NCI-H1092 treated with DMSO at 0.1 percent for 48 hours (cell line): ENCODE measurements around the gene EMC10.

Source experiments
- DNase-seq: peaks from one replicate; lab custom pipeline; 2025; lab: John Stamatoyannopoulos, UW

Gene EMC10

GRCh38 chr19:50496189-50497021 lies 20.1 kb downstream of the EMC10 start:
- no peak for DNase-seq

GRCh38 chr19:50497022-50497405 lies 20.7 kb downstream of the EMC10 start:
- no peak for DNase-seq

DNA sequence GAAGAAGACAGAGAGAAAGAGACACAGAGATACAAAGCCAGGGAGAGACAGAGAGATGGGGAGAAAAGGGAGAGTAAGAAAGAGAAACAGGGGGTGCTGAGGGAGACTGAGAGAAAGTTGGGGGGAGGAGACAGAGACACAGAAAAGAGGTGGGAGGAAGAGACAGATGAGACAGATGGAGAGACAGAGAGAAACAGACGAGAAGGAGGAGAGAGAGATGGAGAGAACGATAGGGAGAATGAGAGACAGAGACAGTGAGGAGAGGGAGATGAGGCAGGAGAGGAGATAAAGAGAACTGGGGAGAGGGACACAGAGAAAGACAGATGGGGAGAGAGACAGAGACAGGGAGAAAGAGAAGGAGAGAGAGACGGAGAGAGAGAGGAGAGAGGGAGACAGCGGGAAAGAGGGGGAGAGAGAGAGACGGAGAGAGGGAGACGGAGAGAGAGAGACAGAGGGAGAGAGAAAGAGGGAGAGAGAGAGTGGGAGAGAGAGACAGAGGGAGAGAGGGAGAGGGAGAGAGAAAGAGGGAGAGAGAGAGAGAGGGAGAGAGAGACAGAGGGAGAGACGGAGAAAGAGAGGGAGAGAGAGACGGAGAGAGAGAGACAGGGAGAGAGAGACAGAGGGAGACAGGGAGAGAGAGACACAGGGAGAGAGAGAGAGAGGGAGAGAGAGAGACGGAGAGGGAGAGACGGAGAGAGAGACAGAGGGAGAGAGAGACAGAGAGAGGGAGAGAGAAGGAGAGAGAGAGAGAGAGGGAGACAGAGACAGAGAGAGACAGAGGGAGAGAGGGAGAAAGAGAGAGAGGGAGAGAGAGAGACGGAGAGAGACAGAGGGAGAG lies 22.1 kb downstream of the EMC10 start:
- no peak for DNase-seq

- DNase-seq = peak; percentile 14
These were observed 23.9 kb downstream of the EMC10 start for GRCh38 chr19:50500060-50500752.

- no peak for DNase-seq
These were observed 24.4 kb downstream of the EMC10 start for GRCh38 chr19:50500753-50501151.

GRCh38 chr19:50501186-50501567 lies 24.9 kb downstream of the EMC10 start:
- no peak for DNase-seq

- no peak for DNase-seq
These were observed 25.5 kb downstream of the EMC10 start for GRCh38 chr19:50501568-50502475.

- DNase-seq = no peak
These were observed 29.7 kb downstream of the EMC10 start for GRCh38 chr19:50505856-50506611.

DNA sequence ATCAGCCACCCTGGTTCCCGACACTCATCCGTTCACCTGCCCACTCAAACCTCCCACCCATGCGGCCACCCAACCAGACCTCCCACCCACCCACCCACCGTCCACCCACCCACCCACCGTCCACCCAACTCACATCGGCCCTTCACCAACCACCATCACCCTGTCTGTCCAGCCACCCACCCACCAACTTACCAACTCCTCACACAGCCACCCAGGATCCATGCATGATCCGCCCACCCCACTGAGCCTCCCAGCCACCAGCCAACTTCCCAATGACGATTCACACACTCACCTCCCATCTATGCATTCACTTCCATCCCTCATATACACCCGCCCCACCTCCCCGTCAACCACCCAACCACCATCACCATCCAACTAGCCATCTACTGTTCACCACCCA lies 30.4 kb downstream of the EMC10 start:
- DNase-seq = no peak

GRCh38 chr19:50507376-50507775 lies 31.1 kb downstream of the EMC10 start:
- no peak for DNase-seq

GRCh38 chr19:50508843-50509190 lies 32.5 kb downstream of the EMC10 start:
- DNase-seq = no peak

GRCh38 chr19:50509366-50509765 lies 33.1 kb downstream of the EMC10 start:
- no peak for DNase-seq

GRCh38 chr19:50510121-50510670 lies 33.9 kb downstream of the EMC10 start:
- no peak for DNase-seq

GRCh38 chr19:50510700-50511068 lies 34.4 kb downstream of the EMC10 start:
- DNase-seq = peak; percentile 89

GRCh38 chr19:50511069-50511822 lies 34.9 kb downstream of the EMC10 start, which contains the start of gene JOSD2:
Gene JOSD2 (minus strand): TSS chr19:50511191. CDS start chr19:50510431, 760 bp downstream.
- DNase-seq = peak; percentile 91

GRCh38 chr19:50512112-50512998 lies 36.0 kb downstream of the EMC10 start:
- no peak for DNase-seq

GRCh38 chr19:50512999-50513745 lies 36.9 kb downstream of the EMC10 start:
- DNase-seq = no peak

DNA sequence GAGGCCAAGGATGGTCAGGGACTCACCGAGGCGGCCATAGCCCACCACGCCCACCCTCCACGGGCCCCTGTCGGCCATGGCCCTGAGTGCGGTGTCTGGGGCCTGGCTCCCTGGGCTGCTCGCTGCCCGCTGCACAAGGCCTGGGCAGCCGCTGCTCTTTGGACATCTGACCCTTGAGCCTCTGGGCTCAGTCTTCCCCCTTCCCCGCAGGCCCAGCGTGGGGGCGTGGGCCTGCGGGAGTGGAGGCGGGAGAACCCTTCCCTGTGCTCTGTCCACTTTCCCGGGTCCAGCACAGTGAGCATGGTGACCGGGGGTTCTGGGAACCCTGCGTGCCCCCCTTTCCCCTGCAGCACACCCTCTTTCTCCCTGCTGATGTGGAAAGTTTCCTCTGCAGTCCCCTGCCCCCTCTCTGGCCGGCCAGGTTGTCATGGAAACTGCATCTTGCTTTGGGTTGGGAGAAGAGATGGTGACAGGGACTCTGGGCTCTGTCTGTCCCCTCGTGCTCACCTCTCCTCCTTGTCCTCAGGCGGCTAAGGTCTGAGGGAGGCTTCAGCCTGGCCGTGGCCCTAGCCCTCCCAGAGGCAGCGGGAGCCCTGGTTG lies 37.5 kb downstream of the EMC10 start, which contains the start of gene ASPDH:
Gene ASPDH (minus strand): TSS at position 168 of the 600 bp plus-strand sequence. CDS start 90 bp downstream, at position 78.
- DNase-seq = no peak
